ENCODE measurements around the gene ADAMTSL5. TPM values are rescaled to one million over a fixed set of nuclear protein-coding genes. Genes with fewer than 3 reads are reported as not detected.

The ADAMTSL5 gene
- polyA plus RNA-seq, 3 donors: 0.09 TPM; not detected in 2

- H3K4me1 Mint-ChIP-seq: peaks cover 18% of the 10 kb centered on the region
- intact Hi-C loops (cut with micrococcal nuclease): no loop called here
- H3K9me3 Mint-ChIP-seq: peaks cover 7 to 16% (median 10%) of the 10 kb centered on the region in 7 donors
- no peak overlapping the region for H3K4me3 ChIP-seq (replicated peaks in 1 of 3; ENCODE audit: low read depth in 2 of 3, low read length in 3 of 3)
- peak overlapping the region in 1 of 2 donors; percentile 80 for H3K4me3 Mint-ChIP-seq
- no peak for TF ChIP-seq CTCF (IDR thresholded peaks at IDR 0.05)
- no peak overlapping the region for H3K4me2 ChIP-seq (replicated peaks; ENCODE audit: extremely low read depth, low read length, poor library complexity, severe bottlenecking)
- peaks cover 6 to 22% of the 10 kb centered on the region in 2 donors for H3K9me3 ChIP-seq (replicated peaks in 1 of 2; ENCODE audit: control insufficient read depth in 1 of 2, insufficient read depth in 1 of 2, low read length in 2 of 2)
- H3K27ac ChIP-seq (ENCODE audit: low read depth in 1 of 2, low read length in 2 of 2): no peak overlapping the region
- 88% methylated on average over 15 of the region's 16 CpGs for WGBS (ENCODE audit: insufficient coverage)
- H4K20me1 ChIP-seq (ENCODE audit: insufficient read depth, low read length): peaks cover 18% of the 10 kb centered on the region
- H3K36me3 ChIP-seq (replicated peaks in 1 of 2; ENCODE audit: control insufficient read depth in 1 of 2, insufficient read depth in 2 of 2, low read length in 2 of 2): no peaks in the 10 kb centered on the region
- peaks cover 15 to 20% of the 10 kb centered on the region in 2 donors for H3K4me1 ChIP-seq (ENCODE audit: control insufficient read depth in 1 of 2, insufficient read depth in 2 of 2, low read length in 2 of 2)
- DNase-seq: no peak
- peaks cover 21 to 56% of the 10 kb centered on the region in 2 donors for H3K27me3 ChIP-seq (ENCODE audit: control insufficient read depth in 2 of 2, insufficient read depth in 2 of 2, low read length in 2 of 2)
- H3K27me3 Mint-ChIP-seq (ENCODE audit: low read depth in 3 of 3): peaks cover 51 to 74% (median 69%) of the 10 kb centered on the region in 3 donors
- peaks cover 10 to 19% of the 10 kb centered on the region in 2 donors for H3K36me3 Mint-ChIP-seq
- no peak overlapping the region for H3K9ac ChIP-seq (ENCODE audit: insufficient read depth, low read length, poor library complexity, severe bottlenecking)
- H3K79me2 ChIP-seq (ENCODE audit: insufficient read depth, low read length): no peaks in the 10 kb centered on the region
- no peak overlapping the region for H2AFZ ChIP-seq (ENCODE audit: insufficient read depth, low read depth, low read length, poor library complexity, severe bottlenecking)
- H3K27ac Mint-ChIP-seq: no peak overlapping the region
Observed at GRCh38 chr19:1457892-1458291, 54.9 kb downstream of the ADAMTSL5 start.

- Histone ChIP-seq H4K20me1 (ENCODE audit: insufficient read depth, low read length) (peaks cover 18% of the 10 kb centered on the region), H3K79me2 (ENCODE audit: insufficient read depth, low read length) (no peaks in the 10 kb centered on the region), H2AFZ (ENCODE audit: insufficient read depth, low read depth, low read length, poor library complexity, severe bottlenecking) (no peak overlapping the region), H3K4me3 (replicated peaks in 1 of 3; ENCODE audit: low read depth in 2 of 3, low read length in 3 of 3) (no peak overlapping the region), H3K9me3 (replicated peaks in 1 of 2; ENCODE audit: control insufficient read depth in 1 of 2, insufficient read depth in 1 of 2, low read length in 2 of 2) (peaks cover 6 to 22% of the 10 kb centered on the region in 2 donors), H3K27me3 (ENCODE audit: control insufficient read depth in 2 of 2, insufficient read depth in 2 of 2, low read length in 2 of 2) (peaks cover 21 to 63% of the 10 kb centered on the region in 2 donors), H3K27ac (ENCODE audit: low read depth in 1 of 2, low read length in 2 of 2) (no peak overlapping the region), H3K36me3 (replicated peaks in 1 of 2; ENCODE audit: control insufficient read depth in 1 of 2, insufficient read depth in 2 of 2, low read length in 2 of 2) (no peaks in the 10 kb centered on the region), H3K4me2 (replicated peaks; ENCODE audit: extremely low read depth, low read length, poor library complexity, severe bottlenecking) (no peak overlapping the region), H3K9ac (ENCODE audit: insufficient read depth, low read length, poor library complexity, severe bottlenecking) (no peak overlapping the region), H3K4me1 (ENCODE audit: control insufficient read depth in 1 of 2, insufficient read depth in 2 of 2, low read length in 2 of 2) (peaks cover 15 to 20% of the 10 kb centered on the region in 2 donors)
- peaks cover 10 to 19% of the 10 kb centered on the region in 2 donors for H3K36me3 Mint-ChIP-seq
- no peak for DNase-seq
- H3K27me3 Mint-ChIP-seq (ENCODE audit: low read depth in 3 of 3): peaks cover 58 to 81% (median 76%) of the 10 kb centered on the region in 3 donors
- H3K4me1 Mint-ChIP-seq: peaks cover 18% of the 10 kb centered on the region
- TF ChIP-seq CTCF (IDR thresholded peaks at IDR 0.05): no peak
- H3K9me3 Mint-ChIP-seq: peaks cover 7 to 16% (median 10%) of the 10 kb centered on the region in 7 donors
- H3K4me3 Mint-ChIP-seq: peak overlapping the region in 1 of 2 donors; percentile 76
- H3K27ac Mint-ChIP-seq: no peak overlapping the region
- 14% methylated on average over 46 of the region's 48 CpGs for WGBS (ENCODE audit: insufficient coverage)
- intact Hi-C loops (cut with micrococcal nuclease): no loop called here
Observed at GRCh38 chr19:1457031-1457739, 55.6 kb downstream of the ADAMTSL5 start.

Data from CD14-positive monocyte (primary cell).